GM21526 (cell line): ENCODE results near the gene POU6F2.

Experiments used
- ATAC-seq: cut with Tn5 transposase; IDR thresholded peaks from one replicate; pipeline ENCODE4 v1.9.1; 2021; ENCODE audit warnings: moderate library complexity; ENCODE audit not compliant: unreplicated experiment, low FRiP score

The POU6F2 gene

GRCh38 chr7:39062811-39063210, 85.1 kb downstream of the POU6F2 start:
- no peak for ATAC-seq

GRCh38 chr7:39069031-39069430, 91.3 kb downstream of the POU6F2 start:
- ATAC-seq: no peak

GRCh38 chr7:39069896-39070881, 92.5 kb downstream of the POU6F2 start:
- no peak for ATAC-seq

- ATAC-seq: no peak
Observed at GRCh38 chr7:39071116-39071515, 93.4 kb downstream of the POU6F2 start.

GRCh38 chr7:39073432-39073831, 95.7 kb downstream of the POU6F2 start:
- ATAC-seq: no peak

GRCh38 chr7:39075210-39075609, 97.5 kb downstream of the POU6F2 start:
- no peak for ATAC-seq

- no peak for ATAC-seq
Observed at GRCh38 chr7:39083781-39084180, 106.1 kb downstream of the POU6F2 start.

- ATAC-seq: no peak
Observed at GRCh38 chr7:39084349-39084748, 106.6 kb downstream of the POU6F2 start.

GRCh38 chr7:39085189-39085588, 107.5 kb downstream of the POU6F2 start:
- ATAC-seq: no peak

GRCh38 chr7:39085590-39086049, 107.9 kb downstream of the POU6F2 start:
- ATAC-seq: no peak

- no peak for ATAC-seq
Observed at GRCh38 chr7:39086638-39087360, 109.1 kb downstream of the POU6F2 start.

GRCh38 chr7:39088730-39089593, 111.3 kb downstream of the POU6F2 start:
- ATAC-seq: no peak

GRCh38 chr7:39091145-39091544, 113.4 kb downstream of the POU6F2 start:
- ATAC-seq: no peak

GRCh38 chr7:39091774-39092173, 114.1 kb downstream of the POU6F2 start:
- no peak for ATAC-seq

- no peak for ATAC-seq
Observed at GRCh38 chr7:39094731-39095130, 117.0 kb downstream of the POU6F2 start.

- no peak for ATAC-seq
Observed at GRCh38 chr7:39095875-39096619, 118.3 kb downstream of the POU6F2 start.

GRCh38 chr7:39098506-39098905, 120.8 kb downstream of the POU6F2 start:
- no peak for ATAC-seq

- no peak for ATAC-seq
Observed at GRCh38 chr7:39099146-39099545, 121.4 kb downstream of the POU6F2 start.

GRCh38 chr7:39100270-39100669, 122.6 kb downstream of the POU6F2 start:
- ATAC-seq: no peak

GRCh38 chr7:39102234-39102633, 124.5 kb downstream of the POU6F2 start:
- ATAC-seq: no peak
